Measurements from ENCODE around the gene CSH1. TPM values are rescaled to one million over a fixed set of nuclear protein-coding genes. Genes with fewer than 3 reads are reported as not detected.

Gene CSH1
- total RNA-seq, 1 donor from 2014 or later: not detected

- TF ChIP-seq CTCF (IDR thresholded peaks at IDR 0.05) (no peak), POLR2A (IDR thresholded peaks at IDR 0.05) (no peak), POLR2AphosphoS5 (IDR thresholded peaks at IDR 0.05; ENCODE audit: insufficient read depth in 1 of 2, low read depth in 1 of 2) (no peak)
- Histone ChIP-seq H3K27me3 (no peaks in the 10 kb centered on the region), H3K4me3 (no peak overlapping the region), H3K36me3 (no peaks in the 10 kb centered on the region), H3K4me1 (no peaks in the 10 kb centered on the region), H3K9me3 (no peaks in the 10 kb centered on the region), H3K27ac (no peak overlapping the region)
- no peak for DNase-seq (ENCODE audit: extremely low spot score in 2 of 2)
- intact Hi-C loops (cut with DNase I): no loop called here
These were observed 45.4 kb upstream of the CSH1 start for GRCh38 chr17:63941751-63942150.

GRCh38 chr17:63941162-63941561, 44.8 kb upstream of the CSH1 start:
- no peaks in the 10 kb centered on the region for H3K9me3 ChIP-seq
- no peaks in the 10 kb centered on the region for H3K27me3 ChIP-seq
- intact Hi-C loops (cut with DNase I): no loop called here
- H3K36me3 ChIP-seq: no peaks in the 10 kb centered on the region
- no peak overlapping the region for H3K4me3 ChIP-seq
- H3K4me1 ChIP-seq: no peaks in the 10 kb centered on the region
- DNase-seq (ENCODE audit: extremely low spot score in 2 of 2): no peak
- TF ChIP-seq CTCF (IDR thresholded peaks at IDR 0.05) (no peak), POLR2A (IDR thresholded peaks at IDR 0.05) (no peak), POLR2AphosphoS5 (IDR thresholded peaks at IDR 0.05; ENCODE audit: insufficient read depth in 1 of 2, low read depth in 1 of 2) (no peak)
- H3K27ac ChIP-seq: no peak overlapping the region

- no peaks in the 10 kb centered on the region for H3K9me3 ChIP-seq
- H3K4me1 ChIP-seq: no peaks in the 10 kb centered on the region
- no peaks in the 10 kb centered on the region for H3K27me3 ChIP-seq
- DNase-seq (ENCODE audit: extremely low spot score in 2 of 2): no peak
- H3K36me3 ChIP-seq: no peaks in the 10 kb centered on the region
- TF ChIP-seq POLR2AphosphoS5 (IDR thresholded peaks at IDR 0.05; ENCODE audit: insufficient read depth in 1 of 2, low read depth in 1 of 2) (no peak), CTCF (IDR thresholded peaks at IDR 0.05) (no peak), POLR2A (IDR thresholded peaks at IDR 0.05) (no peak)
- no peak overlapping the region for H3K27ac ChIP-seq
- no peak overlapping the region for H3K4me3 ChIP-seq
- intact Hi-C loops (cut with DNase I): no loop called here
These were observed 44.2 kb upstream of the CSH1 start for GRCh38 chr17:63940584-63940983.

- TF ChIP-seq POLR2A (IDR thresholded peaks at IDR 0.05) (no peak), CTCF (IDR thresholded peaks at IDR 0.05) (no peak), POLR2AphosphoS5 (IDR thresholded peaks at IDR 0.05; ENCODE audit: insufficient read depth in 1 of 2, low read depth in 1 of 2) (no peak)
- no peak overlapping the region for H3K27ac ChIP-seq
- intact Hi-C loops (cut with DNase I): loop anchor here (5.0 kb wide), 1 partner anchor 1043 kb away; no protein-coding TSS in a partner anchor
- no peak for DNase-seq (ENCODE audit: extremely low spot score in 2 of 2)
- no peaks in the 10 kb centered on the region for H3K9me3 ChIP-seq
- no peaks in the 10 kb centered on the region for H3K36me3 ChIP-seq
- no peak overlapping the region for H3K4me3 ChIP-seq
- no peaks in the 10 kb centered on the region for H3K27me3 ChIP-seq
- no peaks in the 10 kb centered on the region for H3K4me1 ChIP-seq
These were observed 43.5 kb upstream of the CSH1 start for GRCh38 chr17:63939884-63940283.

- Histone ChIP-seq H3K27me3 (no peaks in the 10 kb centered on the region), H3K4me1 (no peaks in the 10 kb centered on the region), H3K27ac (no peak overlapping the region), H3K4me3 (no peak overlapping the region), H3K36me3 (no peaks in the 10 kb centered on the region), H3K9me3 (no peaks in the 10 kb centered on the region)
- no peak for DNase-seq (ENCODE audit: extremely low spot score in 2 of 2)
- TF ChIP-seq CTCF (IDR thresholded peaks at IDR 0.05) (no peak), POLR2AphosphoS5 (IDR thresholded peaks at IDR 0.05; ENCODE audit: insufficient read depth in 1 of 2, low read depth in 1 of 2) (no peak), POLR2A (IDR thresholded peaks at IDR 0.05) (no peak)
- intact Hi-C loops (cut with DNase I): loop anchor here (5.0 kb wide), 1 partner anchor 1042 kb away; no protein-coding TSS in a partner anchor
These were observed 43.0 kb upstream of the CSH1 start for GRCh38 chr17:63939401-63939800.
